ENCODE results near the gene SS18L1.

Gene SS18L1

DNA sequence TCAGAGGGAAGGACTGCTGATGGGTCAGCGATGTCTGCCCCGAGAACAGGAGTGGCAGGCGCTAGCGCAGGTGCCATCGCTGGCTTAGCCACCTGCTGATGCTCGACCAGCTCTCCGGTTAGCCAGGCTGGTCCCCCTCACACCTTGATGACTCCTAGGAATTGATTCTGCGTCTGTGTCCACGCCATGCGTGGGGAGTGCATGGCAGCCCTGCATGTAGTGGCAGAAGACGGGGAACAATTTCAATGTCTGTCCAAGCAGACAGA is 6.7 kb downstream of the SS18L1 start:
- DNase-seq (ENCODE audit: low read depth, low spot score), result no peak
- Histone ChIP-seq H3K9ac (ENCODE audit: insufficient read length) (no peak overlapping the region), H3K27ac (no peak overlapping the region), H3K9me3 (ENCODE audit: low read depth, low read length) (no peaks in the 10 kb centered on the region), H3K4me3 (no peak overlapping the region), H3K36me3 (ENCODE audit: insufficient read depth, low read length) (peaks cover 23% of the 10 kb centered on the region; the same call in 1 of the 2 replicates)
- TF ChIP-seq FOXP2 (optimal IDR thresholded peaks at IDR 0.05; ENCODE audit: control extremely low read depth, extremely low read length, insufficient read depth) (no peak), POLR2AphosphoS5 (IDR thresholded peaks at IDR 0.05; ENCODE audit: borderline replicate concordance, low read depth, low read length) (no peak), EZH2 (IDR thresholded peaks at IDR 0.05) (no peak)

DNA sequence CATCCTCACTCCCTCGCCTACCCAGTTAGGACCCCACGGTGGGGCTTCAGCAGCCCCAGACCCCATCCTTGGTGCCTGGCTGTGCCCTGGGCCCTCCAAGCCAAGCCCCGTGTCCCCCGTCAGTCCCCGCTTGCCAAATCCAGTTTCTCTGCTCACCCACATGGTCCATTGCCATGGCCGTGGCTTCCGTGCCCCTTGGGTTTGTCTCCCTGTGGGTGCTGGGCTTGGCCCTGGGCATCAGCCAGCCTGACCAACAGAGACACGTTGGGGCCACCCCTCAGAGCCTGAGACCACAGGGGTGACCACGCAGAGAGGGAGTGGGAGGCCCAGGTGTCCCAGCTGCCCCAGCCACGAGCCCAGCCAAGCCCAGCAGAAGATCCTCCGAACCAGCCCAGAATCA is 7.7 kb downstream of the SS18L1 start:
- Histone ChIP-seq H3K9me3 (ENCODE audit: low read depth, low read length) (no peaks in the 10 kb centered on the region), H3K27ac (no peak overlapping the region), H3K9ac (ENCODE audit: insufficient read length) (no peak overlapping the region), H3K4me3 (no peak overlapping the region), H3K36me3 (ENCODE audit: insufficient read depth, low read length) (peaks cover 13% of the 10 kb centered on the region; the same call in 1 of the 2 replicates)
- TF ChIP-seq POLR2AphosphoS5 (IDR thresholded peaks at IDR 0.05; ENCODE audit: borderline replicate concordance, low read depth, low read length), result no peak
- no peak for TF ChIP-seq FOXP2 (optimal IDR thresholded peaks at IDR 0.05; ENCODE audit: control extremely low read depth, extremely low read length, insufficient read depth)
- TF ChIP-seq EZH2 (IDR thresholded peaks at IDR 0.05), result no peak
- DNase-seq (ENCODE audit: low read depth, low spot score), result no peak

- Histone ChIP-seq H3K9ac (ENCODE audit: insufficient read length) (no peak overlapping the region), H3K36me3 (ENCODE audit: insufficient read depth, low read length) (peaks cover 12% of the 10 kb centered on the region; the same call in 1 of the 2 replicates), H3K9me3 (ENCODE audit: low read depth, low read length) (no peaks in the 10 kb centered on the region), H3K27ac (no peak overlapping the region), H3K4me3 (no peak overlapping the region)
- no peak for DNase-seq (ENCODE audit: low read depth, low spot score)
- TF ChIP-seq FOXP2 (optimal IDR thresholded peaks at IDR 0.05; ENCODE audit: control extremely low read depth, extremely low read length, insufficient read depth) (no peak), POLR2AphosphoS5 (IDR thresholded peaks at IDR 0.05; ENCODE audit: borderline replicate concordance, low read depth, low read length) (no peak), EZH2 (IDR thresholded peaks at IDR 0.05) (no peak)
Observed at GRCh38 chr20:62151835-62152364, 8.3 kb downstream of the SS18L1 start.

DNA sequence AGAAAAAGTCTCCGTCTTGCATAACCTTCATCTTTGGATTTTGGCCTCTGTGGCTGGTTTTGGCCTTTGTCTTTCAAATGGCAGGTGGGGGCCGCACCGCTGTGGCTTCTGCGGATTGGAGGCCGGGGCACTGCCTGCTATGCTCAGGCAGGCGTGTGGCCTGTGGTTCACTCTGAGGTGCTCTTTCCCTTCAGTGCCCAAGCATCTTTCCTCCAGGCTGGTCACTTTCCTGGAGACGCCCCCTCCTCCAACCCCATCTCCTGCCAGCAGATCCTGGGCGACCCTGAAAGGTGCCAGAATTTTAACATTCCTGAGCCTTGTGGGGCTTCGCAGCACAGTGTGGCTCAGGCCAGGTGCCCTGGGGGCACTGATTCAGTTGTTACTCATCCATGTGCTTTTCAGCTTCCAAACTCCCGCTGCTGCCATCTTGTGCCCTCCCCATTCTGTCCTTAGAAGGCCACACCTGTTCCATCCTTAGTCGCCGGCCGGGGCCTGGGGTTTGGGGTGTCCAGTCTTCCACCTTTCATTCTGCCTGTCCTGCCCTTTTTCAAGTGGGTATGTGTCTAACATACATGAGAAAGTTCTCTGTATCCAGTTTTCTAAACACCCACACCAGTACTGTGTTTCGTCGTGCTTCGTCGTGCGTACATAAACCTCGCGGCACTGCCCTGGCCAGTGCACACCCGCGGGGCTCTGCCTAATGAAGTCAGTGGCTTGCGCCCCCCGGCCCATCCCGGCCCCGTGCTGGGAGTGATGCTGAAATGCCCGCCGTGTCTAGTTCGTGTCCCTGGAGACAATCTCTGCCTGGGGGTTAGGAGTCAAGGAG is 12.1 kb downstream of the SS18L1 start:
- Histone ChIP-seq H3K4me3 (no peak overlapping the region), H3K36me3 (ENCODE audit: insufficient read depth, low read length) (peaks cover 12% of the 10 kb centered on the region; the same call in 1 of the 2 replicates), H3K9ac (ENCODE audit: insufficient read length) (no peak overlapping the region), H3K9me3 (ENCODE audit: low read depth, low read length) (no peaks in the 10 kb centered on the region), H3K27ac (no peak overlapping the region)
- no peak for DNase-seq (ENCODE audit: low read depth, low spot score)
- TF ChIP-seq EZH2 (IDR thresholded peaks at IDR 0.05) (no peak), POLR2AphosphoS5 (IDR thresholded peaks at IDR 0.05; ENCODE audit: borderline replicate concordance, low read depth, low read length) (no peak), FOXP2 (optimal IDR thresholded peaks at IDR 0.05; ENCODE audit: control extremely low read depth, extremely low read length, insufficient read depth) (no peak)

GRCh38 chr20:62156254-62156556 is 12.6 kb downstream of the SS18L1 start:
- no peak overlapping the region for H3K4me3 ChIP-seq
- DNase-seq (ENCODE audit: low read depth, low spot score), result no peak
- H3K9me3 ChIP-seq (ENCODE audit: low read depth, low read length), result no peaks in the 10 kb centered on the region
- no peak overlapping the region for H3K9ac ChIP-seq (ENCODE audit: insufficient read length)
- H3K36me3 ChIP-seq (ENCODE audit: insufficient read depth, low read length), result peaks cover 12% of the 10 kb centered on the region; the same call in 1 of the 2 replicates
- TF ChIP-seq EZH2 (IDR thresholded peaks at IDR 0.05), result no peak
- TF ChIP-seq FOXP2 (optimal IDR thresholded peaks at IDR 0.05; ENCODE audit: control extremely low read depth, extremely low read length, insufficient read depth), result no peak
- TF ChIP-seq POLR2AphosphoS5 (IDR thresholded peaks at IDR 0.05; ENCODE audit: borderline replicate concordance, low read depth, low read length), result no peak
- no peak overlapping the region for H3K27ac ChIP-seq

DNA sequence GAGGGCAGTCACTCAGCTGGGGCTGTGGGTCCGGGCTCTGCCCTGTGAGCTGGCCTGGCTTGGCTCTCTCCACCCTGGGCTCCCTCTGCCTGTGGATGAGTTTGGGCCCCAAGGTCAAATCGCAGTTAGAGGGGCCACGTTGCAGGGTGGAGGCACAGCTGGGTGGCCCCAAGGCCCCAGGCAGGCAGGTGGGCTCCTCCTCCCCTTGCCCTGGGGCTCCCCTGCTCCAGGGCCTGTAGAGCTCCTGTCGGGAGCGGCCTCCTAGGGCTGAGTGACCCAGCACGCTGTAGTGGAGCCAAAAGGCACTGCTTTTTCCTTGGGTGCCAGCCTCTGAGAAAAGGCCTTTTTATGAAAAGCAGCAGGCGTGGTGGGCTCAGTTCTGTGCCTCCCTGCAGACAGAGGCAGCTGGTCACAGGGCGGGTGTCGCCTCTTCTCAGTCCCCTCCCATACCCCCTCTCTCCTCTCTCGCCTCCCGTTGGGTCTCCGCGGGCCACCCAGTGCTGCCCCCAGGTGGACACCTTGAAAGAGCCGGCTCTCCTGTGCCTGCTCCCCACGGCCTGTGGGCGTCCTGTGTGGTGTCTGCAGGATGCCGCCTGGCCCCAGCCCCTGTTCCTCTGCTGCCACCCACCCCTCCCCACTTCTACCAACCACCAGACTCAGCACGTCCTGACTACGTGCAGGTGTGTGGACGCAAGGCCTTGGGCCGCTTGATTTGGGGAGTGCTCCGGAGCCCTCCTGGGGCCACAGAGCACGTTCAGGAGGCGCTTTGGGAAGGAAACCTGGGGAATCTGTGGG is 13.2 kb downstream of the SS18L1 start:
- Histone ChIP-seq H3K9me3 (ENCODE audit: low read depth, low read length) (no peaks in the 10 kb centered on the region), H3K36me3 (ENCODE audit: insufficient read depth, low read length) (peaks cover 13% of the 10 kb centered on the region; the same call in 1 of the 2 replicates), H3K4me3 (no peak overlapping the region), H3K9ac (ENCODE audit: insufficient read length) (no peak overlapping the region), H3K27ac (no peak overlapping the region)
- no peak for DNase-seq (ENCODE audit: low read depth, low spot score)
- TF ChIP-seq POLR2AphosphoS5 (IDR thresholded peaks at IDR 0.05; ENCODE audit: borderline replicate concordance, low read depth, low read length), result no peak
- no peak for TF ChIP-seq FOXP2 (optimal IDR thresholded peaks at IDR 0.05; ENCODE audit: control extremely low read depth, extremely low read length, insufficient read depth)
- TF ChIP-seq EZH2 (IDR thresholded peaks at IDR 0.05), result no peak

DNA sequence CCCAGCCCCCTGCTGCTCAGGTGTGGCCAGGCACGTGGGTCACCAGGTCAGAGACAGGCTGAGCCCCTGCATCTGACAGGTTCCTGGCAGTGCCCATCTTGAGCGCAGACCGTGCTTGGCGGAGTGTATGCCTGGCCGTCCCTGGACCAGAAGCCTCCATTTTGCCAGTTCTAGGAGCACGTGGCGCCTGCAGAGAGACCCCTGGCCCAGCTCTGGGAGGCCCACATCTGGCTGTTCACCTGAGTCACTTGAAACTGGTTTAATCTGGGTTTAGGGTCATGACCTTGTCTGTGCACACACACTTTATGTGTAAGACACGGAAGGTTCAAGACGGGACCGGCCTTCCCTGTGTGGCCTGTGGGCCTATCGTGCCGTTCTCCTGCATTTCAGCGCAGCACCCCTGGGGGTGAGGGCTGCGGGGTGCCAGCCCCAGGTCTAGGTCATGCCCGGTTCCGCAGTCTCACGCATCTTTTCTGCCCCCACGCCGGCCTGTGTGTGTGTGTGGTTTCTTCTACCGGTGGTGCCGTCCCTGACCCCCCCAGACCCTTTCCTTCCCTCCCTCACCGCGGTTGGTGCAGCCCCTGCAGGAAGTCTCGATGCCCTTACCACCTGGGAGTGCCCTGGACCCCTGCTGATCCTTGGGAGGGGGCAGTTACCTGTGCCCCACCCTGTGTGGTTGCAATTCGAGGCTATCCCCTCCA is 14.0 kb downstream of the SS18L1 start:
- no peaks in the 10 kb centered on the region for H3K9me3 ChIP-seq (ENCODE audit: low read depth, low read length)
- no peak for DNase-seq (ENCODE audit: low read depth, low spot score)
- H3K36me3 ChIP-seq (ENCODE audit: insufficient read depth, low read length), result peaks cover 8% of the 10 kb centered on the region; the same call in 1 of the 2 replicates
- H3K27ac ChIP-seq, result no peak overlapping the region
- H3K4me3 ChIP-seq, result no peak overlapping the region
- no peak overlapping the region for H3K9ac ChIP-seq (ENCODE audit: insufficient read length)
- TF ChIP-seq EZH2 (IDR thresholded peaks at IDR 0.05) (no peak), FOXP2 (optimal IDR thresholded peaks at IDR 0.05; ENCODE audit: control extremely low read depth, extremely low read length, insufficient read depth) (no peak), POLR2AphosphoS5 (IDR thresholded peaks at IDR 0.05; ENCODE audit: borderline replicate concordance, low read depth, low read length) (no peak)

GRCh38 chr20:62158088-62158400 is 14.5 kb downstream of the SS18L1 start:
- no peak for TF ChIP-seq FOXP2 (optimal IDR thresholded peaks at IDR 0.05; ENCODE audit: control extremely low read depth, extremely low read length, insufficient read depth)
- TF ChIP-seq POLR2AphosphoS5 (IDR thresholded peaks at IDR 0.05; ENCODE audit: borderline replicate concordance, low read depth, low read length), result no peak
- TF ChIP-seq EZH2 (IDR thresholded peaks at IDR 0.05), result no peak
- no peak overlapping the region for H3K4me3 ChIP-seq
- DNase-seq (ENCODE audit: low read depth, low spot score), result no peak

More at GRCh38 chr20:62158088-62158400, 14.5 kb downstream of the SS18L1 start:
- no peak overlapping the region for H3K9ac ChIP-seq (ENCODE audit: insufficient read length)
- no peaks in the 10 kb centered on the region for H3K9me3 ChIP-seq (ENCODE audit: low read depth, low read length)
- H3K27ac ChIP-seq, result no peak overlapping the region
- H3K36me3 ChIP-seq (ENCODE audit: insufficient read depth, low read length), result peaks cover 9% of the 10 kb centered on the region; the same call in 1 of the 2 replicates

All from SK-N-MC (cell line).